ENCODE data around the gene FAM204A.

GRCh38 chr10:118276727-118277126 is 65.4 kb downstream of the FAM204A start:
- TF ChIP-seq POLR2A (IDR thresholded peaks at IDR 0.05) (no peak), CTCF (IDR thresholded peaks at IDR 0.05) (no peak), POLR2AphosphoS5 (IDR thresholded peaks at IDR 0.05) (no peak)
